Suprapubic skin (tissue), 3 donors: ENCODE measurements around the gene PLA2G2F.

Source experiments
- CTCF ChIP-seq, 2 donors: fragments of 200-600 bp in 1 of 2; fragments of 450-650 bp in 1 of 2; sonication (generic) in 1 of 2; IDR thresholded peaks; one replicate each; pipeline ENCODE4 v1.5.1; 2016 to 2019; ENCODE audit warnings: antibody characterized with exemption in 2 of 2, mild to moderate bottlenecking in 1 of 2, moderate library complexity in 1 of 2
- POLR2A ChIP-seq, 2 donors: fragments of 450-650 bp; IDR thresholded peaks; one replicate each; pipeline ENCODE4 v1.6.1; 2017; ENCODE audit warnings: antibody characterized with exemption in 2 of 2, mild to moderate bottlenecking in 2 of 2, moderate library complexity in 2 of 2

- TF ChIP-seq CTCF (IDR thresholded peaks at IDR 0.05): no peak
- TF ChIP-seq POLR2A (IDR thresholded peaks at IDR 0.05): no peak
These were observed 12.2 kb upstream of the PLA2G2F start for GRCh38 chr1:20126806-20127440.
